Central memory CD8-positive, alpha-beta T cell (primary cell): ENCODE results near the gene FXR1.
"Not testable (repeated sequence)": the region's sequence is repeated elsewhere in the genome, so short reads cannot be mapped to it uniquely, and the experiment has no call there.

Experiments
- ATAC-seq: fragments of 150-1000 bp; cut with Tn5 transposase; replicated peaks from 2 replicates; pipeline ENCODE4 v1.10.0; 2022; ENCODE audit warnings: mild to moderate bottlenecking, moderate FRiP score, moderate number of reproducible peaks; ENCODE audit not compliant: poor library complexity, severe bottlenecking; ENCODE audit errors: extremely low read depth
- DNase-seq, 2 donors: peaks; one replicate each; pipeline ENCODE4 v3.0.0; 2021; ENCODE audit warnings: low spot score in 2 of 2
- H3K27ac Mint-ChIP-seq: one replicate; pipeline ENCODE4 v1.8.0; 2022; ENCODE audit warnings: low read depth, mild to moderate bottlenecking, moderate library complexity, mixed read lengths
- H3K27me3 Mint-ChIP-seq: one replicate; pipeline ENCODE4 v1.8.0; 2022; ENCODE audit warnings: mixed read lengths
- H3K36me3 Mint-ChIP-seq: one replicate; pipeline ENCODE4 v1.8.0; 2022; ENCODE audit warnings: mild to moderate bottlenecking, moderate library complexity, mixed read lengths; ENCODE audit not compliant: insufficient read depth
- H3K4me1 Mint-ChIP-seq: one replicate; pipeline ENCODE4 v1.8.0; 2022; ENCODE audit warnings: mixed read lengths
- H3K4me3 Mint-ChIP-seq: one replicate; pipeline ENCODE4 v1.8.0; 2022; ENCODE audit warnings: mild to moderate bottlenecking, moderate library complexity, mixed read lengths
- H3K9me3 Mint-ChIP-seq: one replicate; pipeline ENCODE4 v1.8.0; 2022; ENCODE audit warnings: mixed read lengths

FXR1 gene

DNA sequence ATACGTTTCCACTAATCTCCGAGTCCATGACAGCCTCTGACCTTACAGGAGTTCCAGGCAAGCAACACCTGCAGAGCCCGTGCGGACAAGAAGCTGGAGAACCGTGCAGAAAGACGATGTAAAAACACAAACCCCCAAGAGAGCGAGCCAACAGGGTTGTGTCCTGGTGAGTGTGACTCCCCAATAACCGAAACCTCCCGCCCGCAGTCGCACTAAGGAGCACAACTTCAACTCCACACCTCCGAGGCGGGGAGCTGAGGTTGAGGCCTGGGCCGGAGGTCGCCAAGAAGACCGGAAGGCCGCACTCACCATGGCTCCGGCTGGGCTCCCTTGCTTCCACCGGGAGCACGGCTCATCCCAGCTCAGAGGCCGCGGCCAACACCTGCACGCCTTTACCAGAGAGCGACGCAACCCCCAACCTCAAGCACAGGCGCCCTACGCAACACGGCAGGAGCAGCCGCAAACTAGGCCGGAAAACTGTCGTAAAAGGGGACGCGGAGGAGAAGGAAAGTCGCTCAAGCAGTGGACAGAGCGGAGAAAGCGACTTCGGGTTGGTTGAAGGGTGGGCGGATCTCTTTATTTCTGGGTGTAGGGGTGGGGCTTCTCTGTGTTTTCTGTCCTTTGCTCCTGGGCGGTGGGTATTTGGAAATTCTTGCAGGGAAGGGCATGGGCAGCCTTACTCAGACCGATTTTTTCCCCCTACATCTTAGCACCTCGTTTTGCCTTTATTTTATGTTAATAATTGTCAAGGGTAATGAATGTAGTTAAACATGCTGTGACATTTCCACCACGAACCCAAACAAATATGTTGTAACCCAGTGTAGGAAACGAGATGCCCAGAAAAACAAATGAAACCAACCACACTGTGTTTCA, 77.1 kb downstream of the FXR1 start, which contains the start of gene DNAJC19:
Gene DNAJC19 (minus strand): TSS at position 446 of the 873 bp plus-strand sequence. CDS start 134 bp downstream, at position 312.
- peak; percentile 96 for ATAC-seq
- peak; percentile 77 to 85 for DNase-seq
- Mint-ChIP-seq H3K36me3 (peaks cover 34% of the 10 kb centered on the region), H3K9me3 (no peaks in the 10 kb centered on the region), H3K4me3 (peak within 1 kb of the TSS; percentile 95), H3K27me3 (peaks cover 12% of the 10 kb centered on the region), H3K4me1 (peaks cover 17% of the 10 kb centered on the region), H3K27ac (peak within 1 kb of the TSS; percentile 94)

DNA sequence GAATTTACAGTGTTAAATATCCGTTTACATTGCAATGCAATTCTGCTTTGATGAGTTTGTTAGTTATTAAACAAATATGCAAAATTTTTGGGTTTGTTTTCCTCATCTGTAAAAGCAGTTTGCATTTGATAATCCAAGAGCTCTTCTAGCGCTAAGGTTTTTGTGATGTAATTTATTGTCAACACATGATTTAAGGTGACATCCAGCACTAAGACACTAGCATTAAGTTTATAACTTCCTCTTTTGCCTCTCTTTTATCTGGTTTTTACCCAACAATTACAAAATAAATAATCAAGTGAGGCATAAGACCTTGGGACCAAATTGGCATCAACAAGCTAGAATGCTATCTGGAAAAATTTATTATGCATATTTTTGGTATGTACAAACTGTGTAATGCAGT, 78.0 kb downstream of the FXR1 start:
- H3K27me3 Mint-ChIP-seq: peaks cover 12% of the 10 kb centered on the region
- DNase-seq (no peak), ATAC-seq (no peak)
- peaks cover 28% of the 10 kb centered on the region for H3K36me3 Mint-ChIP-seq
- H3K27ac Mint-ChIP-seq: no peak overlapping the region
- peaks cover 17% of the 10 kb centered on the region for H3K4me1 Mint-ChIP-seq
- H3K4me3 Mint-ChIP-seq: peak overlapping the region; percentile 95
- H3K9me3 Mint-ChIP-seq: no peaks in the 10 kb centered on the region

DNA sequence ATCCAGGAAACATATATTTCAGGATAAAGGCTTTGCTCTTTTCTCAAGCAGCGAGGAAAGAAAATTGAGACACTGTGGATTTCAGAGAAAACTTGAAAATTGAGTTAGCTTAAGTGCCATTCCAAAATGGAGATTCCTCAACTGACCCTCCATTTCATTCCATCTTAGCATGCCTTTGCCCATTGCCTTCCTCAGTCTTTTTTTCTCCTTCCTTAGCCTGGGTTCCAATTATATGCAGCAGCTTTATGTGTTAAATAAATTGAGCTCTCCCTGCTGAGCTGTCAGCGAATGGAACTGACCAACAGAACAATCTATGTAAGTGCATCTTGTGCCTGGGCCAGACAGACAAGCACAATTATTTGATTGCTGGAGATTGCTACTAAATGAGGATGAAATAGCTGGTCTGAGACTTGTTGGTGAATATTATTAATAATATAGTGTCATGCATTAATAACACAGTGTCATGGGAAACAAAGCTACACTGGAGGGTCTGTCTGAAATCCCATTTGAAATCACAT, 84.0 kb downstream of the FXR1 start:
- DNase-seq (no peak), ATAC-seq (no peak)
- H3K27ac Mint-ChIP-seq: no peak overlapping the region
- peaks cover 2% of the 10 kb centered on the region for H3K36me3 Mint-ChIP-seq
- H3K4me1 Mint-ChIP-seq: no peaks in the 10 kb centered on the region
- peaks cover 9% of the 10 kb centered on the region for H3K9me3 Mint-ChIP-seq
- peaks cover 26% of the 10 kb centered on the region for H3K27me3 Mint-ChIP-seq
- no peak overlapping the region for H3K4me3 Mint-ChIP-seq

DNA sequence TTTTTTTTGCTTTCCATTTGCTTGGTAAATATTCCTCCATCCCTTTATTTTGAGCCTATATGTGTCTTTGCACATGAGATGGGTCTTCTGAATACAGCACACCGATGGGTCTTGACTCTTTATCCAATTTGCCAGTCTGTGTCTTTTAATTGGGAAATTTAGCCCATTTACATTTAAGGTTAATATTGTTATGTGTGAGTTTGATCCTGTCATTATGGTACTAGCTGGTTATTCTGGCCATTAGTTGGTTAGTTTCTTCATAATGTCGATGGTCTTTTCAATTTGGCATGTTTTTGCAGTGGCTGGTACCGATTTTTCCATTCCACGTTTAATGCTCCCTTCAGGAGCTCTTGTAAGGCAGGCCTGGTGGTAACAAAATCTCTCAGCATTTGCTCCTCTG, 89.9 kb downstream of the FXR1 start:
- Mint-ChIP-seq H3K9me3 (peaks cover 24% of the 10 kb centered on the region), H3K27me3 (peaks cover 40% of the 10 kb centered on the region)
- H3K27ac Mint-ChIP-seq, H3K36me3 Mint-ChIP-seq, ATAC-seq, H3K4me3 Mint-ChIP-seq, H3K4me1 Mint-ChIP-seq, DNase-seq: not testable (repeated sequence)

DNA sequence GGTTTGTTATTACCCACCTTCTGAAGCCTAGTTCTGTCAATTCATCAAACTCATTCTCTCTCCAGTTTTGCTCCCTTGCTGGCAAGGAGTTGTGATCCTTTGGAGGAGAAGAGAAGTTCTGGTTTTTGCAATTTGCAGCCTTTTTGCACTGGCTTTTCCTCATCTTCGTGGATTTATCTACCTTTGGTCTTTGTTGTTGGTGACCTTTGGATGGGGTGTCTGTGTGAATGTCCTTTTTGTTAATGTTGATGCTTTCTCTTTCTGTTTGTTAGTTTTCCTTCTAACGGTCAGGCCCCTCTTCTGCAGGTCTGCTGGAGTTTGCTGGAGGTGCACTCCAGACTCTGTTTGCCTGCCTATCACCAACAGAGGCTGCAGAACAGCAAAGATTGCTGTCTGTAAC, 91.0 kb downstream of the FXR1 start:
- Mint-ChIP-seq H3K9me3 (peaks cover 24% of the 10 kb centered on the region), H3K27me3 (peaks cover 40% of the 10 kb centered on the region)
- H3K4me3 Mint-ChIP-seq, DNase-seq, H3K4me1 Mint-ChIP-seq, H3K36me3 Mint-ChIP-seq, ATAC-seq, H3K27ac Mint-ChIP-seq: not testable (repeated sequence)

DNA sequence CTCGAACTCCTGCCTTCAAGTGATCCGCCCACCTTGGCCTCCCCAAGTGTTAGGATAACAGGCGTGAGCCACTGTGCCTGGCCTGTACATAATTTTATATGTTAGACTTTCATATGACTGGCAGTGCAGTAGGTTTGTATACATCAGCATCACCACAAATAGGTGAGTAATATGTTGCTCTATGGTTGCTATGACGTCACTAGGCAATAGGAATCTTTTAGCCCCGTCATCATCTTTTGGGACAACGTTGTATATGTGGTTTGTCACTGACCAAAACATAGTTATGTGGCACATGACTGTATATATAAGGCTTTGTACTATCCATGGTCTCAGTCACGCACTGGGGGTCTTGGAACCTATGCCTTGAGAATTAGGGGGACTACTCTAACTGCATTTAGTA, 94.1 kb downstream of the FXR1 start:
- no peak for ATAC-seq
- no peak overlapping the region for H3K27ac Mint-ChIP-seq
- peaks cover 25% of the 10 kb centered on the region for H3K27me3 Mint-ChIP-seq
- H3K9me3 Mint-ChIP-seq: peaks cover 15% of the 10 kb centered on the region
- H3K4me3 Mint-ChIP-seq: no peak overlapping the region
- DNase-seq: no peak
- peaks cover 2% of the 10 kb centered on the region for H3K36me3 Mint-ChIP-seq
- H3K4me1 Mint-ChIP-seq: no peaks in the 10 kb centered on the region

DNA sequence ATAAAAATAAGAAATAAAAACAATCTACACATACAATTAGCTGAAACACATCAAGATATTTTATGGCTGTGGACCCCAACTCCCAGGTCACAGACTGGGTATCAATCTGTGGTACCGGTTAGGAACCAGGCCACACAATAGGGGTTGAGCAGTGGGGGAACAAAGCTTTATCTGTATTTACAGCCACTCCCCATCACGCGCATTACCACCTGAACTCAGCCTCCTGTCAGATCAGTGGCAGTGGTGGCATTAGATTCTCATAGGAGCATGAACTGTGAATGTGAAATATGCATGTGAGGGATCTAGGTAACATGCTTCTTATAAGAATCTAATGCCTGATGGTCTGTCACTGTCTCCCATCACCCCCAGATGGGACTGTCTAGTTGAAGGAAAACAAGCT, 94.8 kb downstream of the FXR1 start:
- H3K27me3 Mint-ChIP-seq: peaks cover 25% of the 10 kb centered on the region
- H3K4me1 Mint-ChIP-seq: no peaks in the 10 kb centered on the region
- H3K36me3 Mint-ChIP-seq: peaks cover 2% of the 10 kb centered on the region
- H3K9me3 Mint-ChIP-seq: peaks cover 8% of the 10 kb centered on the region
- H3K4me3 Mint-ChIP-seq: no peak overlapping the region
- no peak overlapping the region for H3K27ac Mint-ChIP-seq
- DNase-seq: no peak
- ATAC-seq: no peak

DNA sequence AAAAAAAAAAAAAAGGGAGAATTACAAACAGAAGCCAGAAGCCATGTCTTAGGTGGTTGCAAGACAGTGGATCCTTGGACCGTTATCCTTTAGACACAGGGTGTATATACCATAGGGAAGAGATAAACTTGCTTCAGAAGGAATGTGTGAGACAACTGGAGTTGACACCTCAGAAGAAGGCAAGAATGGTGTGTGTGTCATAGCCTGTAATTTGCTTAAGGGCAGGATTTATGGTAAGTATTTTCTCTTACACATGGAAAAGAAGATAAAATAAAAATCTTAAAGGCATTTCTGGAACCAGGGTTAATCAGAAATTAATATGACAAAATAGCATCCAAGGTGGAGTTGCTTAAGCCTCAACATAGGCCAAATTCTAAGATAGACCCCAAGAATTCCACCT, 96.3 kb downstream of the FXR1 start:
- Mint-ChIP-seq H3K27ac (no peak overlapping the region), H3K36me3 (peaks cover 2% of the 10 kb centered on the region), H3K9me3 (no peaks in the 10 kb centered on the region), H3K27me3 (peaks cover 18% of the 10 kb centered on the region), H3K4me1 (no peaks in the 10 kb centered on the region), H3K4me3 (no peak overlapping the region)
- DNase-seq (no peak), ATAC-seq (no peak)

DNA sequence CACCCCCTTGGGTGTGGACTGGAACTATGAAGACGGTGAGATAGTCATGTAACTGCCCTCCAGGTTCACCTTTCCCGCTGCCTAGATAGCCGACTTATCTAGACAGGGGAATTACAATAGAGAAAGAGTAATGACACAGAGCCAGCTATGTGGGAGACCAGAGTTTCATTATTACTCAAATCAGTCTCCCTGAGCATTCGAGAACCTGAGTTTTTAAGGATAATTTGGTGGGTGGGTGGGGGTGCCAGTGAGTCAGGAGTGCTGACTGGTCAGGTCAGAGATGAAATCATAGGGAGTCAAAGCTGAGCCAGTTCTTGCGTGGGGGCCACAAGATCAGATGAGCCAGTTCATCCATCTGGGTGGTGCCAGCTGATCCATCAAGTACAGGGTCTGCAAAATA, 96.8 kb downstream of the FXR1 start:
- DNase-seq (no peak), ATAC-seq (no peak)
- peaks cover 20% of the 10 kb centered on the region for H3K27me3 Mint-ChIP-seq
- H3K36me3 Mint-ChIP-seq: peaks cover 2% of the 10 kb centered on the region
- H3K4me1 Mint-ChIP-seq: no peaks in the 10 kb centered on the region
- no peak overlapping the region for H3K4me3 Mint-ChIP-seq
- no peaks in the 10 kb centered on the region for H3K9me3 Mint-ChIP-seq
- no peak overlapping the region for H3K27ac Mint-ChIP-seq

DNA sequence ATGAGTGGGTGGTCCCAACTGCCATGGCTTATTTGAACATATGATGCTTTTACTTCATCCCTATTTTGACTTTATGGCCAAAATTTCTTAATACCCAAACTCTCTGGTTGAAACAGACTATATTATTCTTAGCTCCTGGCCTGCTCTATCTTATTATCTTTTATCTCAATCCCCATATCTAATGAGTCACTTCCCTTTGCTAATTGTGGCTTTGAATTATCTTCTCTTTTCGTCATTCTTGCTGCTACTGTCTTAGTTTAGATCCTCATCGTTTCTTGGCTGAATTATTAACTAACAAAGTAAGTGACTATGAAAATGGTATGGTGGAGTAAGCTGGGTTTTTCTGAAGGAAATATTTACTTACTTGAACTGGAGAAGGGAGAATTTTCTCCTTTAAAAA, 105.2 kb downstream of the FXR1 start:
- ATAC-seq (no peak), DNase-seq (no peak)
- Mint-ChIP-seq H3K27me3 (peaks cover 32% of the 10 kb centered on the region), H3K4me1 (no peaks in the 10 kb centered on the region), H3K27ac (no peak overlapping the region), H3K36me3 (no peaks in the 10 kb centered on the region), H3K4me3 (no peak overlapping the region), H3K9me3 (no peaks in the 10 kb centered on the region)

DNA sequence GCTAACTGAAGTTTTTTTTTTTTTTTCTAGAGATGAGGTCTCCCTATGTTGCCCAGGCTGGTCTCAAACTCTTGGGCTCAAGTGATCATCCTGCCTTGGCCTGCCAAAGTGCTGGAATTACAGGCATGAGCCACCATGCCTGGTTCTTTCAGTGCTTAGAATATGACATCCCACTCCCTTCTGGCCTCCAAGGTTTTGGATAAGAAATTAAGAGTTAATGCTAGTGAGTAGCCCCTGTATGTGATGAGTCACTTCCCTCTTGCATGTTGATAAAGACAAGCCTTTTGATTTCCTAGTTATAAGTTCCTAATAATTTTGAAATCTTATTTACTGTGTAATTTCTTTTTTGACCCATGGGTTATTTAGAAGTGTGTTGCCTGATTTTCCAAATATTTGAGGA, 112.7 kb downstream of the FXR1 start:
- Mint-ChIP-seq H3K27ac (no peak overlapping the region), H3K36me3 (peaks cover 1% of the 10 kb centered on the region), H3K27me3 (no peaks in the 10 kb centered on the region), H3K4me3 (no peak overlapping the region), H3K9me3 (peaks cover 5% of the 10 kb centered on the region), H3K4me1 (no peaks in the 10 kb centered on the region)
- ATAC-seq: no peak
- no peak for DNase-seq

DNA sequence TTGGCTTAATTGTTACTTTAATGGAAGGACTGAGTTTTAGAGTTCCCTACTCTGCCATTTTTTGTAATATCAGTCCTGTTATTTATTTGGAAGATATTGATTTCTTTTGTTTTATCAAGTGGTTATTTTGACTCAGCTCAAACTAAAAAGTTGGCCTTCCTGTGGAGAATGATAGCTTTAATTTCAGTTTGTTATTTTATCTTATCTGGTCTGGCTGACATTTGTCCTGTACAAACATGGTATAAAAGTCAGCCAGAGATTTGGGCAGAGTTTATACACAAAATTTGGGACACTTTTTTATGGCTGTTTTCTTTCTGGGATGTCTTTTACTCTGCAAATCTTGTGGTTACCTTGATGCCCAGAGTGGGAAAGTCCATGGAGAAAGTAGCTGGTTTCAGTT, 118.5 kb downstream of the FXR1 start:
- peaks cover 5% of the 10 kb centered on the region for H3K9me3 Mint-ChIP-seq
- no peaks in the 10 kb centered on the region for H3K4me1 Mint-ChIP-seq
- no peak overlapping the region for H3K27ac Mint-ChIP-seq
- no peaks in the 10 kb centered on the region for H3K27me3 Mint-ChIP-seq
- no peak overlapping the region for H3K4me3 Mint-ChIP-seq
- DNase-seq (no peak), ATAC-seq (no peak)
- H3K36me3 Mint-ChIP-seq: no peaks in the 10 kb centered on the region
